Rectal smooth muscle tissue (tissue), 1 donor: ENCODE results near the gene IGLL5.

Experiments used
- H3K27ac ChIP-seq: one replicate; pipeline ENCODE4 v1.7.0; 2013; ENCODE audit warnings: low read depth, low read length, inconsistent platforms
- H3K27me3 ChIP-seq: one replicate; pipeline ENCODE4 v1.7.0; 2013; ENCODE audit warnings: low read length; ENCODE audit not compliant: control insufficient read depth, insufficient read depth
- H3K36me3 ChIP-seq: one replicate; pipeline ENCODE4 v1.7.0; 2013; ENCODE audit warnings: low read length; ENCODE audit not compliant: control insufficient read depth, insufficient read depth
- H3K4me1 ChIP-seq: one replicate; pipeline ENCODE4 v1.7.0; 2013; ENCODE audit warnings: low read length; ENCODE audit not compliant: control insufficient read depth, insufficient read depth
- H3K4me3 ChIP-seq: one replicate; pipeline ENCODE4 v1.7.0; 2013; ENCODE audit warnings: low read length
- H3K9ac ChIP-seq: one replicate; pipeline ENCODE4 v1.7.0; 2013; ENCODE audit warnings: low read length

Gene IGLL5

GRCh38 chr22:22927196-22927887, 39.7 kb downstream of the IGLL5 start:
- no peaks in the 10 kb centered on the region for H3K4me1 ChIP-seq
- H3K4me3 ChIP-seq = no peak overlapping the region
- H3K27me3 ChIP-seq = no peaks in the 10 kb centered on the region
- no peaks in the 10 kb centered on the region for H3K36me3 ChIP-seq
- H3K9ac ChIP-seq = no peak overlapping the region
- H3K27ac ChIP-seq = no peak overlapping the region

- no peaks in the 10 kb centered on the region for H3K27me3 ChIP-seq
- H3K27ac ChIP-seq = no peak overlapping the region
- H3K4me3 ChIP-seq = no peak overlapping the region
- H3K9ac ChIP-seq = no peak overlapping the region
- no peaks in the 10 kb centered on the region for H3K4me1 ChIP-seq
- H3K36me3 ChIP-seq = no peaks in the 10 kb centered on the region
Measured at GRCh38 chr22:22927888-22928665, 40.5 kb downstream of the IGLL5 start.

DNA sequence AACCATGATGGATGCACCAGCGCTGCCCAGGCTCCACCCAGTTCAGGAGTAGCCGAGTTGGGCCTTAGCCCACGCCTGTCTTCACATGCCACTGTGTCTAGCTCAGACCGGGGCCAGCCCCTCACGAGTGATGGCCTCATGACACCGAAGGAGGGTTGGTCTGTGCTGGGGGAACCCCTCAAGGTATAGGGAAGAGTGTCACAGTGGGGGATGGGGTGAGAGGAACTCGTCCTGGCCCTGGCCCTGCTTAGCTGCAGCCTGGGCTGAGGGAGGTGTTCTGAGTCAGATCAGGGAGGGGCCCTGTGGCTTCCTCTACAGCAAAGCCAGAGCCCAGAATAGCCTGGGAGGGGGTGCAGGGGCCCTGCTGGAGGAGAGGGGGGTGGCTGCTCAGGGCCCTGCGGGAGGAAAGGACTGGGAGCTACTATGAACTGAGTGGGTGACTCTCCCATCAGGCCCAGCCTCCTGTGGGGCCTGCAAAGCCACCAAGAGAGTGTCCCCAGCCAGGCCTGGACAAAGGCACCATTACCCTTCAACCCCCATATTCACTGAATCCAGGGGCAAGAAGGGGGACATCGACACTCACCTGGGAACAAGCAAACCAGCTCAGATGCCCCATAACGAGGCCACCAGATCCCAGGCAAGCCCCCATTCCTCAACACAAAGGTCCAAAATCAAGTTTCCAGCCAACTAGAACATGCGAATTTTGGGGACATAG, 41.2 kb downstream of the IGLL5 start:
- no peaks in the 10 kb centered on the region for H3K27me3 ChIP-seq
- no peak overlapping the region for H3K4me3 ChIP-seq
- H3K9ac ChIP-seq = no peak overlapping the region
- no peak overlapping the region for H3K27ac ChIP-seq
- H3K36me3 ChIP-seq = no peaks in the 10 kb centered on the region
- no peaks in the 10 kb centered on the region for H3K4me1 ChIP-seq

GRCh38 chr22:22929381-22930221, 42.0 kb downstream of the IGLL5 start:
- Histone ChIP-seq H3K4me3 (no peak overlapping the region), H3K36me3 (no peaks in the 10 kb centered on the region), H3K27me3 (no peaks in the 10 kb centered on the region), H3K4me1 (no peaks in the 10 kb centered on the region), H3K27ac (no peak overlapping the region), H3K9ac (no peak overlapping the region)

- no peaks in the 10 kb centered on the region for H3K27me3 ChIP-seq
- H3K27ac ChIP-seq = no peak overlapping the region
- H3K9ac ChIP-seq = no peak overlapping the region
- H3K4me1 ChIP-seq = no peaks in the 10 kb centered on the region
- H3K36me3 ChIP-seq = no peaks in the 10 kb centered on the region
- no peak overlapping the region for H3K4me3 ChIP-seq
Measured at GRCh38 chr22:22930222-22930497, 42.5 kb downstream of the IGLL5 start.

GRCh38 chr22:22930571-22931556, 43.2 kb downstream of the IGLL5 start:
- Histone ChIP-seq H3K4me3 (no peak overlapping the region), H3K4me1 (no peaks in the 10 kb centered on the region), H3K36me3 (no peaks in the 10 kb centered on the region), H3K9ac (no peak overlapping the region), H3K27me3 (no peaks in the 10 kb centered on the region), H3K27ac (no peak overlapping the region)

GRCh38 chr22:22931557-22932270, 44.1 kb downstream of the IGLL5 start:
- Histone ChIP-seq H3K27me3 (no peaks in the 10 kb centered on the region), H3K36me3 (no peaks in the 10 kb centered on the region), H3K27ac (no peak overlapping the region), H3K4me1 (no peaks in the 10 kb centered on the region), H3K9ac (no peak overlapping the region), H3K4me3 (no peak overlapping the region)

- Histone ChIP-seq H3K27ac (no peak overlapping the region), H3K4me1 (no peaks in the 10 kb centered on the region), H3K9ac (no peak overlapping the region), H3K36me3 (no peaks in the 10 kb centered on the region), H3K4me3 (no peak overlapping the region), H3K27me3 (no peaks in the 10 kb centered on the region)
Measured at GRCh38 chr22:22932512-22932941, 44.9 kb downstream of the IGLL5 start.

DNA sequence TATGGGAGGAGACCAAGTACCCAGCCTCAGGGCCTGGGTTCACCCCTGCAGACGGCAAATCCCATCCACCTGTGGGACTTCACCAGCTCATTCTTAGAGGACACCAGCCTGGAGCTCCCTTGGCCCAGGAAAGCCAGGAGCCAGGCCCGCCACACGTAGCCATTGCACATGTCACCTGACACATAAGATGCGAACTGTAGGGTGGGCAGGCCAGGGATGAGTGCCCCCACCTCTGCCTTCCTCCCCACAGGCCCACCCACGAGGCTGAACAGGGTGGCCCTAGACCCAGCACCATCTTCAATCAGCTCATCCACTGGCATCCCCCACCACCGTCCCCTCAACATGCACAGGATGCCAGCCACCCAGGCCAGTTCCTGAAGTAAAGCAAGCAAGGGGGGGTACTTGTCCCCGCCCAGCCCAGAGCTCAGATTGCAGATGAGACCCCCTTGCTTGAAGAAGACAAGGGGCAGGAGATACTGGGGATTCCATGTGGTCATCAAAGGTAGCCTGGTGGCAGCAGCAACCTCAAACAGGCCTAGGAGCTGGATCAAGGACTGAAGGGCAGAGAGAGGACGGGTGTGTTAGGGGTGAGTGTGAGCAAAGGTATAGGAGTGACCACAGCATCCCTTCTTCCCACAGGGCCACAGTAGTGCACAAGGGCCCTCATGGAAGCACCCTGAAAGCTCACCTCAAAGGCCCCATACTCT, 45.6 kb downstream of the IGLL5 start:
- no peak overlapping the region for H3K27ac ChIP-seq
- no peaks in the 10 kb centered on the region for H3K4me1 ChIP-seq
- H3K9ac ChIP-seq = no peak overlapping the region
- H3K36me3 ChIP-seq = no peaks in the 10 kb centered on the region
- no peaks in the 10 kb centered on the region for H3K27me3 ChIP-seq
- no peak overlapping the region for H3K4me3 ChIP-seq

DNA sequence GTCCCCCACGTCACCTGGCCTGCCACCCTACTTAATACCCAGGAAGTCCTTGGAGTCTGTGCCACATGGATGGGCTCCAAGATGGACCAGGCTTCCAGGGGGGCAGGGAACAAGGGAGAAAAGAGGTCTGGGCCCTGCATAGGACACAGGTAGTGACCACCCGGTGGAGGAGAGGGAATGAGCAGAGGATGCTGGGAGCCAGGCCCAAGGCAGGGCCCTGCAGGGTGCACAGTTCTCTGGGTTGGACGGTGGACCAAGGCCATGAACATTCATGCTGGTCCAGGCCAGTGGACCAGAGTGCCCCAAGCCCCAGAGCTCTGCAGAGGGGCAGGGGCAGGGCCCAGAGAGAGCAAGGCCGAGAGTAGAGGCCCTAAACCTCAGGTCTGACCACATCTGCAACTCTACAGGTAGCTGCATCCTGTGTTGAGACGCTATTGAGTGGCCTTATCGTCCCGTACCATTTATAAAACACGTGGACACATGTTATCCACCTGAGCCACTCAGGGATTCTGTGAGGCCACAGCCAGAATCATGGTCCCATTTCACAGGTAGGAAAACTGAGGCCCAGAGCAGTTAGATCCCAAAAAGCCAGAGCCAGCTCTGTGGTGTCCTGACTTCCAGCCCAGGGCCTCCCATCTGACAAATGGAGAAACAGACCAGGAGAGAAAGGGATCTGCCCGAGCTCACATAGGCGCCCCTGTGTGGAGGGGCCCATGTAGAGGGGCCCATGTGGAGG, 46.4 kb downstream of the IGLL5 start:
- no peak overlapping the region for H3K9ac ChIP-seq
- no peaks in the 10 kb centered on the region for H3K27me3 ChIP-seq
- H3K4me1 ChIP-seq = no peaks in the 10 kb centered on the region
- no peak overlapping the region for H3K4me3 ChIP-seq
- no peaks in the 10 kb centered on the region for H3K36me3 ChIP-seq
- no peak overlapping the region for H3K27ac ChIP-seq
